ENCODE results near the gene PODXL2.

GRCh38 chr3:127709320-127710060 lies 80.5 kb downstream of the PODXL2 start:
- no peak for TF ChIP-seq CTCF (IDR thresholded peaks at IDR 0.05; ENCODE audit: insufficient read depth, low read depth, low read length)
- no peak for TF ChIP-seq EZH2 (IDR thresholded peaks at IDR 0.05; ENCODE audit: insufficient read depth, low read length)

Data from astrocyte (in vitro differentiated cells and primary cell).